BE2C (cell line): ENCODE results near the gene SRF.

ENCODE experiments used
- DNase-seq: peaks from one replicate; pipeline ENCODE4 v3.0.0-alpha.2; 2020
- H3K27me3 ChIP-seq: fragments of 250-450 bp; sonication (Bioruptor Pico); 2 replicates; pipeline ENCODE4 v1.5.1; 2020; ENCODE audit warnings: mild to moderate bottlenecking
- H3K36me3 ChIP-seq: fragments of 250-450 bp; sonication (Bioruptor Pico); 2 replicates; pipeline ENCODE4 v1.5.1; 2020; ENCODE audit warnings: mild to moderate bottlenecking
- H3K4me1 ChIP-seq: fragments of 250-450 bp; sonication (Bioruptor Pico); 2 replicates; pipeline ENCODE4 v1.5.1; 2020
- H3K4me3 ChIP-seq: 2 replicates; pipeline ENCODE4 v1.5.1; 2011; ENCODE audit warnings: low read depth, low read length
- H3K9me3 ChIP-seq: fragments of 250-450 bp; sonication (Bioruptor Pico); 2 replicates; pipeline ENCODE4 v1.5.1; 2020
- CTCF ChIP-seq: IDR thresholded peaks from 2 replicates; pipeline ENCODE4 v1.5.1; 2012; ENCODE audit warnings: mild to moderate bottlenecking, low read depth, low read length

Gene SRF

GRCh38 chr6:43228951-43229802 lies 58.1 kb downstream of the SRF start, which contains the start of gene DNPH1:
Gene DNPH1 (minus strand): TSS chr6:43229481. CDS start chr6:43229456, 25 bp downstream.
- TF ChIP-seq CTCF: peak; percentile 53
- DNase-seq: peak; percentile 82

GRCh38 chr6:43229803-43230620 lies 58.9 kb downstream of the SRF start:
- TF ChIP-seq CTCF: no peak
- Histone ChIP-seq H3K4me1 (no peaks in the 10 kb centered on the region), H3K36me3 (no peaks in the 10 kb centered on the region), H3K4me3 (no peak overlapping the region), H3K27me3 (no peaks in the 10 kb centered on the region), H3K9me3 (no peaks in the 10 kb centered on the region)
- DNase-seq: no peak

More at GRCh38 chr6:43228951-43229802, 58.1 kb downstream of the SRF start, which contains the start of gene DNPH1:
- no peaks in the 10 kb centered on the region for H3K4me1 ChIP-seq
- no peaks in the 10 kb centered on the region for H3K9me3 ChIP-seq
- H3K27me3 ChIP-seq: no peaks in the 10 kb centered on the region
- H3K36me3 ChIP-seq: peaks cover under 1% of the 10 kb centered on the region; the same call in 1 of the 2 replicates
- H3K4me3 ChIP-seq: peak within 1 kb of the TSS; percentile 73

- Histone ChIP-seq H3K9me3 (no peaks in the 10 kb centered on the region), H3K4me1 (no peaks in the 10 kb centered on the region), H3K4me3 (no peak overlapping the region), H3K27me3 (no peaks in the 10 kb centered on the region), H3K36me3 (no peaks in the 10 kb centered on the region)
- no peak for DNase-seq
- no peak for TF ChIP-seq CTCF
Observed at GRCh38 chr6:43231053-43231452, 60.0 kb downstream of the SRF start.
